IMR-90 (cell line): ENCODE data around the gene TTLL11. TPM values are rescaled to one million over a fixed set of nuclear protein-coding genes. Genes with fewer than 3 reads are reported as not detected.
A peak's percentile ranks its signal among the peaks of the same experiment; 100 is the strongest.

Source experiments
- ATAC-seq: fragments of 200-7000 bp; cut with Tn5 transposase; 2 replicates; pipeline ENCODE4 v1.9.1; 2020; ENCODE audit warnings: low read depth, mild to moderate bottlenecking, moderate library complexity
- BruUV-seq: library from RNA; stranded (reverse); fragments of 400-500 nt; replicated peaks from 2 replicates; lab custom pipeline; 2021; lab: Mats Ljungman, UMichigan
- CTCF ChIA-PET: fragments of 300-600 bp; formaldehyde crosslinking; extraction: SDS; loops from one replicate; lab custom pipeline; 2021; ENCODE audit warnings: antibody characterized with exemption; lab: Yijun Ruan, JAX
- POLR2A ChIA-PET: fragments of 300-600 bp; sonication (Branson Sonifier 250); formaldehyde crosslinking; loops from one replicate; lab custom pipeline; 2022; ENCODE audit warnings: antibody characterized with exemption; ENCODE audit not compliant: unreplicated experiment; lab: Charles Lee
- DNase-seq: peaks from one replicate; pipeline ENCODE4 v3.0.0; 2013
- H2AFZ ChIP-seq: replicated peaks from 2 replicates; pipeline ENCODE3; 2013; ENCODE audit warnings: low read length, mild to moderate bottlenecking; ENCODE audit not compliant: poor library complexity
- H2AK5ac ChIP-seq: 2 replicates; pipeline ENCODE4 v1.6.1; 2013; ENCODE audit warnings: low read depth, low read length, inconsistent platforms
- H2AK9ac ChIP-seq: replicated peaks from 2 replicates; pipeline ENCODE3; 2013; ENCODE audit warnings: mild to moderate bottlenecking, low read depth, low read length, moderate library complexity; ENCODE audit not compliant: poor library complexity
- H2BK120ac ChIP-seq: 2 replicates; pipeline ENCODE4 v1.6.1; 2013; ENCODE audit warnings: low read depth, low read length, inconsistent platforms
- H2BK15ac ChIP-seq: 3 replicates; pipeline ENCODE4 v1.6.1; 2013; ENCODE audit warnings: low read depth, low read length, inconsistent platforms
- H2BK20ac ChIP-seq: 2 replicates; pipeline ENCODE4 v1.6.1; 2013; ENCODE audit warnings: low read depth, mild to moderate bottlenecking, inconsistent platforms, low read length, moderate library complexity
- H2BK5ac ChIP-seq: 2 replicates; pipeline ENCODE4 v1.6.1; 2013; ENCODE audit warnings: mild to moderate bottlenecking, low read depth, low read length, inconsistent platforms; ENCODE audit not compliant: poor library complexity, severe bottlenecking
- H3K14ac ChIP-seq: replicated peaks from 2 replicates; pipeline ENCODE4 v1.6.1; 2013; ENCODE audit warnings: low read depth, low read length, inconsistent platforms
- H3K18ac ChIP-seq: 2 replicates; pipeline ENCODE4 v1.6.1; 2013; ENCODE audit warnings: low read depth, low read length, control low read depth
- H3K23ac ChIP-seq: 2 replicates; pipeline ENCODE4 v1.6.1; 2013; ENCODE audit warnings: low read depth, low read length, inconsistent platforms
- H3K27ac ChIP-seq: 2 replicates; pipeline ENCODE4 v1.5.1; 2013; ENCODE audit warnings: mild to moderate bottlenecking, control low read depth, low read length; ENCODE audit not compliant: insufficient read depth
- H3K27me3 ChIP-seq: 2 replicates; pipeline ENCODE4 v1.6.1; 2013; ENCODE audit warnings: low read length; ENCODE audit not compliant: control insufficient read depth, insufficient read depth
- H3K36me3 ChIP-seq: 2 replicates; pipeline ENCODE4 v1.6.1; 2013; ENCODE audit warnings: low read length, mixed read lengths; ENCODE audit not compliant: control insufficient read depth, insufficient read depth
- H3K4ac ChIP-seq: 2 replicates; pipeline ENCODE4 v1.6.1; 2013; ENCODE audit warnings: low read depth, low read length, inconsistent platforms
- H3K4me1 ChIP-seq: 2 replicates; pipeline ENCODE4 v1.6.1; 2013; ENCODE audit warnings: low read length, mixed read lengths; ENCODE audit not compliant: control insufficient read depth, insufficient read depth
- H3K4me2 ChIP-seq: 2 replicates; pipeline ENCODE4 v1.6.1; 2013; ENCODE audit warnings: low read depth, mild to moderate bottlenecking, control low read depth, low read length, moderate library complexity
- H3K4me3 ChIP-seq: 2 replicates; pipeline ENCODE4 v1.5.1; 2013; ENCODE audit warnings: low read depth, mild to moderate bottlenecking, control low read depth, low read length, moderate library complexity; ENCODE audit not compliant: insufficient read depth
- H3K56ac ChIP-seq: 2 replicates; pipeline ENCODE4 v1.6.1; 2013; ENCODE audit warnings: low read length, inconsistent platforms; ENCODE audit not compliant: insufficient read depth; ENCODE audit errors: extremely low read depth
- H3K79me1 ChIP-seq, 2 experiments: 2 replicates each; pipeline ENCODE4 v1.6.1; 2013; ENCODE audit warnings: low read length in 2 of 2, inconsistent platforms in 1 of 2, low read depth in 1 of 2
- H3K9ac ChIP-seq: 2 replicates; pipeline ENCODE4 v1.6.1; 2013; ENCODE audit warnings: low read depth, low read length, control low read depth
- H3K9me1 ChIP-seq: 2 replicates; pipeline ENCODE4 v1.6.1; 2013; ENCODE audit warnings: low read length, inconsistent platforms; ENCODE audit not compliant: insufficient read depth
- H3K9me3 ChIP-seq: 2 replicates; pipeline ENCODE4 v1.6.1; 2013; ENCODE audit warnings: low read length; ENCODE audit not compliant: control insufficient read depth, insufficient read depth
- H4K20me1 ChIP-seq: 2 replicates; pipeline ENCODE4 v1.6.1; 2013; ENCODE audit warnings: low read length, inconsistent platforms; ENCODE audit not compliant: insufficient read depth
- H4K5ac ChIP-seq: 2 replicates; pipeline ENCODE4 v1.6.1; 2013; ENCODE audit warnings: mild to moderate bottlenecking, low read depth, low read length, control low read depth
- H4K8ac ChIP-seq, 2 experiments: 2 replicates each; pipeline ENCODE4 v1.6.1; 2013; ENCODE audit warnings: low read depth in 2 of 2, low read length in 2 of 2, control low read depth in 1 of 2, inconsistent platforms in 1 of 2
- H4K91ac ChIP-seq: 2 replicates; pipeline ENCODE4 v1.6.1; 2013; ENCODE audit warnings: low read depth, low read length, inconsistent platforms; ENCODE audit not compliant: insufficient read depth
- CEBPB ChIP-seq: IDR thresholded peaks from 2 replicates; pipeline ENCODE4 v1.6.1; 2012; ENCODE audit warnings: low read depth, low read length, improper control_type of control experiment
- FOS ChIP-seq: fragments of 150-350 bp; IDR thresholded peaks from 2 replicates; pipeline ENCODE4 v1.6.1; 2016; ENCODE audit warnings: low read depth, low read length
- RAD21 ChIP-seq: IDR thresholded peaks from 2 replicates; pipeline ENCODE4 v1.6.1; 2012; ENCODE audit warnings: low read length, improper control_type of control experiment
- RFX5 ChIP-seq: IDR thresholded peaks from 2 replicates; pipeline ENCODE4 v1.8.0; 2012; ENCODE audit warnings: low read depth, mild to moderate bottlenecking, low read length, moderate library complexity
- SMC3 ChIP-seq: fragments of 150-350 bp; IDR thresholded peaks from 2 replicates; pipeline ENCODE4 v1.6.1; 2016; ENCODE audit warnings: low read depth, mild to moderate bottlenecking, antibody characterized with exemption, low read length, moderate library complexity
- WGBS, 2 experiments: methylation state at CpG; one replicate each; pipeline versions ENCODE4 v1.1.5 to v1.1.7; 2013; ENCODE audit warnings: missing lambda C conversion rate in 2 of 2; ENCODE audit not compliant: insufficient read length in 1 of 2; ENCODE audit errors: extremely low coverage in 2 of 2; 5-methylcytosine and 5-hydroxymethylcytosine counted together
- dilution Hi-C: fragments of 300-500 bp; cut with HindIII; formaldehyde crosslinking; loops from one replicate; pipeline ENCODE4 v1.14.3; 2018; ENCODE audit warnings: low sequenced_read_pairs; ENCODE audit not compliant: unreplicated experiment
- in situ Hi-C: fragments of 300-500 bp; cut with MboI; formaldehyde crosslinking; loops from 3 replicates; pipeline ENCODE4 v1.14.3; 2019; ENCODE audit warnings: low sequenced_read_pairs, inconsistent platforms, mixed read lengths
- intact Hi-C: fragments of 100-400 bp; cut with micrococcal nuclease; formaldehyde crosslinking; loops from 2 replicates; pipeline ENCODE4 v1.10.0; 2022
- polyA plus RNA-seq, 3 experiments: library from polyadenylated mRNA; depleted of rRNA; stranded (reverse); fragments of >200 nt; gene quantifications; 2 replicates each; pipeline ENCODE4 v1.2.3, GENCODE V29; 2012; ENCODE audit warnings: low replicate concordance in 1 of 3
- total RNA-seq: library from RNA; depleted of rRNA; stranded (reverse); fragments of >200 nt; gene quantifications from 2 replicates; pipeline ENCODE4 v1.2.3, GENCODE V29; 2012
- TF ChIP-seq, protein P1 (sequence below): fragments of 150-350 bp; IDR thresholded peaks from 2 replicates; pipeline ENCODE4 v1.6.1; 2017; ENCODE audit warnings: mild to moderate bottlenecking, antibody characterized with exemption, low read length, low read depth

TTLL11 gene
- total and polyA plus RNA-seq, 2 of the 4 experiments (the other 2 are of a cell fraction): 2.0 to 4.6 TPM

DNA sequence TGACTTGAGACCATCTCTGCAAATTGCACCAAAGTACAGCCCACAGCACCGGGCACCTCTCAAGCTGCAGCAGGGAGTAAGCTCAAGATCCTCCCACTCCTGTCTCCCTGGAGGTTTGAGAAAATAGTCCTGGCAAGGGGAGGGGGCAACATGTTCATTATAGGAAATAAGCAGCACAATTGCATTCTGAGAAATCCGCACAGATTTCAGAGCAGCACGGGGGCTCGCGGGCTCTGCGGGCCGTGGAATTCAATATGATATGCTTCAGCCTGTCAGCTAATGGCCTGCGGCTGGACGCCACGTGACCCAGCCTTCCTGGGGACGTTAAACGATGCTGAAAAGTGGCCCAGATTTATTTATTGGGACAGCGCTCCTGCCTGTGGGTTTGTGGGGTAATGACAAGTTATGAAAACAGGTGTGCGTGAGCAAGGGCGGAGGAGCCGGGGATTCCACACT, 285.3 kb downstream of the TTLL11 start:
- Histone ChIP-seq H2AK9ac (no peak overlapping the region), H3K56ac (no peak overlapping the region), H3K4me1 (no peaks in the 10 kb centered on the region), H3K79me1 (no peaks in the 10 kb centered on the region), H3K36me3 (no peaks in the 10 kb centered on the region), H4K8ac (no peak overlapping the region), H3K23ac (no peak overlapping the region), H3K18ac (no peak overlapping the region), H2AFZ (peak overlapping the region; percentile 72), H4K20me1 (no peaks in the 10 kb centered on the region), H3K27me3 (peaks cover 11% of the 10 kb centered on the region), H3K27ac (no peak overlapping the region), H2BK5ac (no peak overlapping the region), H4K91ac (no peak overlapping the region), H3K14ac (no peak overlapping the region), H2AK5ac (no peak overlapping the region), H3K4me2 (no peak overlapping the region), H2BK120ac (no peak overlapping the region), H2BK15ac (no peak overlapping the region), H2BK20ac (no peak overlapping the region), H3K4ac (no peak overlapping the region), H3K9ac (no peak overlapping the region), H3K4me3 (no peak overlapping the region), H3K9me1 (no peaks in the 10 kb centered on the region), H4K5ac (no peak overlapping the region), H3K9me3 (peaks cover 2% of the 10 kb centered on the region; the same call in 1 of the 2 replicates)
- dilution Hi-C loops: no loop called here
- 39% methylated on average over 7 of the region's 16 CpGs; no CpG with 5 or more reads in 1 of the 2 experiments for WGBS, 2 experiments
- BruUV-seq: no TSS peak
- DNase-seq (no peak), ATAC-seq (no peak)
- intact Hi-C loops: no loop called here
- TF ChIP-seq CEBPB (no peak), SMC3 (no peak), RAD21 (no peak), RFX5 (no peak), FOS (no peak)
- TF ChIP-seq, protein P1, sequence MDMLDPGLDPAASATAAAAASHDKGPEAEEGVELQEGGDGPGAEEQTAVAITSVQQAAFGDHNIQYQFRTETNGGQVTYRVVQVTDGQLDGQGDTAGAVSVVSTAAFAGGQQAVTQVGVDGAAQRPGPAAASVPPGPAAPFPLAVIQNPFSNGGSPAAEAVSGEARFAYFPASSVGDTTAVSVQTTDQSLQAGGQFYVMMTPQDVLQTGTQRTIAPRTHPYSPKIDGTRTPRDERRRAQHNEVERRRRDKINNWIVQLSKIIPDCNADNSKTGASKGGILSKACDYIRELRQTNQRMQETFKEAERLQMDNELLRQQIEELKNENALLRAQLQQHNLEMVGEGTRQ: peak; percentile 57; the same call in 1 of the 2 replicates
- ChIA-PET CTCF (no interaction called here), POLR2A (no interaction called here)
- in situ Hi-C loops: no loop called here
